HUES64 (cell line): ENCODE data around the gene ZMIZ1.

Experiments
- H3K27ac ChIP-seq: 2 replicates; pipeline ENCODE4 v1.7.0; 2013; ENCODE audit warnings: low read depth, low read length, inconsistent platforms
- H3K27me3 ChIP-seq: 2 replicates; pipeline ENCODE4 v1.6.1; 2013; ENCODE audit warnings: mild to moderate bottlenecking, low read length; ENCODE audit not compliant: insufficient read depth
- H3K36me3 ChIP-seq: 2 replicates; pipeline ENCODE4 v1.6.1; 2013; ENCODE audit warnings: mild to moderate bottlenecking, low read length; ENCODE audit not compliant: insufficient read depth
- H3K4me1 ChIP-seq: 2 replicates; pipeline ENCODE4 v1.6.1; 2013; ENCODE audit warnings: mild to moderate bottlenecking, low read length, moderate library complexity; ENCODE audit not compliant: insufficient read depth
- H3K4me3 ChIP-seq: 2 replicates; pipeline ENCODE4 v1.5.1; 2013; ENCODE audit warnings: mild to moderate bottlenecking, low read length, moderate library complexity
- H3K9ac ChIP-seq: 2 replicates; pipeline ENCODE4 v1.6.1; 2013; ENCODE audit warnings: mild to moderate bottlenecking, low read depth, low read length
- H3K9me3 ChIP-seq: 2 replicates; pipeline ENCODE4 v1.6.1; 2013; ENCODE audit warnings: low read depth, low read length; ENCODE audit not compliant: insufficient read depth
- WGBS: fragments of 150-250, 120-280 bp; methylation state at CpG from one replicate; pipeline ENCODE4 v1.1.7; 2013; ENCODE audit warnings: missing lambda C conversion rate; 5-methylcytosine and 5-hydroxymethylcytosine counted together

ZMIZ1 gene

GRCh38 chr10:79304479-79305087 is 235.8 kb downstream of the ZMIZ1 start:
- 80% methylated on average over 6 of the region's 6 CpGs for WGBS
- H3K9me3 ChIP-seq: no peaks in the 10 kb centered on the region
- H3K4me1 ChIP-seq: no peaks in the 10 kb centered on the region
- H3K27me3 ChIP-seq: no peaks in the 10 kb centered on the region
- no peak overlapping the region for H3K9ac ChIP-seq
- H3K36me3 ChIP-seq: peaks cover 96% of the 10 kb centered on the region
- no peak overlapping the region for H3K27ac ChIP-seq
- no peak overlapping the region for H3K4me3 ChIP-seq

GRCh38 chr10:79305515-79305914 is 236.7 kb downstream of the ZMIZ1 start:
- Histone ChIP-seq H3K36me3 (peaks cover 95% of the 10 kb centered on the region), H3K27ac (no peak overlapping the region), H3K9ac (no peak overlapping the region), H3K27me3 (no peaks in the 10 kb centered on the region), H3K9me3 (no peaks in the 10 kb centered on the region), H3K4me1 (no peaks in the 10 kb centered on the region), H3K4me3 (no peak overlapping the region)
- 83% methylated on average over 8 of the region's 8 CpGs for WGBS

- Histone ChIP-seq H3K9me3 (no peaks in the 10 kb centered on the region), H3K27me3 (no peaks in the 10 kb centered on the region), H3K4me3 (no peak overlapping the region), H3K9ac (no peak overlapping the region), H3K36me3 (peaks cover 93% of the 10 kb centered on the region), H3K4me1 (no peaks in the 10 kb centered on the region), H3K27ac (no peak overlapping the region)
- WGBS: 95% methylated on average over 14 of the region's 15 CpGs
Measured at GRCh38 chr10:79305988-79306387, 237.2 kb downstream of the ZMIZ1 start.

GRCh38 chr10:79306644-79307220 is 238.0 kb downstream of the ZMIZ1 start:
- Histone ChIP-seq H3K9ac (no peak overlapping the region), H3K27me3 (no peaks in the 10 kb centered on the region), H3K4me3 (no peak overlapping the region), H3K4me1 (no peaks in the 10 kb centered on the region), H3K9me3 (no peaks in the 10 kb centered on the region), H3K36me3 (peaks cover 86% of the 10 kb centered on the region), H3K27ac (no peak overlapping the region)
- 91% methylated on average over 8 of the region's 8 CpGs for WGBS

GRCh38 chr10:79308016-79308415 is 239.2 kb downstream of the ZMIZ1 start:
- Histone ChIP-seq H3K4me3 (no peak overlapping the region), H3K27me3 (no peaks in the 10 kb centered on the region), H3K4me1 (no peaks in the 10 kb centered on the region), H3K9ac (no peak overlapping the region), H3K27ac (no peak overlapping the region), H3K9me3 (no peaks in the 10 kb centered on the region), H3K36me3 (peaks cover 82% of the 10 kb centered on the region)
- WGBS: 94% methylated on average over 7 of the region's 7 CpGs

DNA sequence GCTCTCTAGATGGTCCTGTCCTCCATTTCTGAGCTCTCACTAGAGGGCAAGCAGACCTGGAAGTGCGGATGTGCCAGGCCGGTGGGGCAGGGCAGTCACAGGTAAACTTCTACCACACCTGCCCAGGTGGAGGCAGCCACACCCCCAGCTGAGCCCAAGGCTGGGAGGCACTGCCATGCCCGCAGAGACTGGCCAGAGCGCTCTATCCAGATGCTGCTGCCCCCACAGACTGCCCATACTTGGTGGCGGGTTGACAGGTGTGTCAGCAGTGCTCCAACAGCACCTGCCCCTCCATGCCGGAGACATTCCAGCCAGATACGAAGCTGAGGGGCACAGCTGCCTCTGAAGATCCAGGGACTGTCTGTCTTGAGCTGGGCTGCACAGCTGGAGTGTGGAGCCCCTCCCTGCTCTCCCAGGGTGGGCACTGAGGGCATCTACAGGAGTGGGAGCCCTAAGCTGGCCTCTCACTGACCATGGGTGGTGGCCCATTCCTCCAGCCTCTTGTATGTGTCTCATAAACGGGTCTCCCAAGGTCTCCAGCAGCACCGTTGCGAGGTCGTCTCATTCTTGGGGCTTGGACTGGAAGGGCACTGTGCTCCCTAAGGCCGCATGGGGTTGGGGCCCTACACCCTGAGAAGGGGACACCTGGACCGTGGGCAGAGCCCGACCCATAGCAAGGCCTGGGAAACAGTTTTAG is 240.4 kb downstream of the ZMIZ1 start:
- Histone ChIP-seq H3K4me3 (no peak overlapping the region), H3K4me1 (no peaks in the 10 kb centered on the region), H3K27ac (no peak overlapping the region), H3K36me3 (peaks cover 75% of the 10 kb centered on the region), H3K27me3 (no peaks in the 10 kb centered on the region), H3K9ac (no peak overlapping the region), H3K9me3 (no peaks in the 10 kb centered on the region)
- WGBS: 95% methylated on average over 14 of the region's 14 CpGs

- WGBS: 90% methylated on average over 29 of the region's 29 CpGs
- Histone ChIP-seq H3K4me1 (no peaks in the 10 kb centered on the region), H3K27me3 (no peaks in the 10 kb centered on the region), H3K4me3 (no peak overlapping the region), H3K36me3 (peaks cover 69% of the 10 kb centered on the region), H3K9me3 (no peaks in the 10 kb centered on the region), H3K9ac (no peak overlapping the region), H3K27ac (no peak overlapping the region)
Measured at GRCh38 chr10:79310200-79310865, 241.6 kb downstream of the ZMIZ1 start.

- H3K27me3 ChIP-seq: no peaks in the 10 kb centered on the region
- no peak overlapping the region for H3K27ac ChIP-seq
- WGBS: 90% methylated on average over 26 of the region's 26 CpGs
- H3K9me3 ChIP-seq: no peaks in the 10 kb centered on the region
- H3K36me3 ChIP-seq: peaks cover 65% of the 10 kb centered on the region
- H3K4me1 ChIP-seq: no peaks in the 10 kb centered on the region
- no peak overlapping the region for H3K4me3 ChIP-seq
- H3K9ac ChIP-seq: no peak overlapping the region
Measured at GRCh38 chr10:79310911-79311573, 242.3 kb downstream of the ZMIZ1 start.

DNA sequence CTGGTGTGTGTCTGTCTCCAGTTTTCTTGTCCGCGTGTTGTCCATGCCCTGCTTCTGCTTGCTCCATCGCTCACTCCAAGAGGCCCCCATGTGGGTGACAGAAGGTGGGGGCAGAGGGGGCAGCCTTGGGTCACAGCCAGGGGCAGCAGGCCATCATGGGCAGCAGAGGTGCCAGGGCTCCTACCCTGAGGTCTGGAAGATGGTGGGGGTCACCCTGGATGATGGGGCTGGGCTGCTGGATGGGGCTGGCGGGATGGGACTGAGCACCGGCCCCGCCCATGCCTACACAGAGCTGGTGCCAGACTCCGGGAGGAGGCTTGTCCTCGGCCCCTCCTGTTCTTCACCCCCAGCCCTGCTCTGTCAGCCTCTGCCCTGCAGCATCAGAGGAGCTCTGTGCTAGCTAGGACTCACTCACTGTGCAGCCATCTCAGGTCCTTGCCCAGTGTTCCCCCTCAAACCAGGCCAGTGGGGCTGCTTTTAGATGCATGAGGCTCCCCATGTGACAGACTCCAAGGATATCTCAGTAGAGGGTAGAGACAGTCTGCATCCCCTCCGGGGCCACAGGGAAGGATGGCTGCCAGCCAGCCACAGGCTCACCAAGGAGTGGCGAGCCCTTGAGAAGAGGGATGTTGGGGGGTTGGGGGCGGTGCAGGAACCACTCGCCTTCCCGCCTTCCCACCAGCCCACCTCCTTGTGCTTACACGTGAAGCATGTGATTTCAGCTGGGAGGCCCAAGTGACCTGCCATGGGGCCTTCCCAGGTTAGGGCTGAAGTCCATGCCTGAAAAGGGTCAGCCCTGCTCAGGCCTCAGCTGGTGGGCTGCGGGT is 243.0 kb downstream of the ZMIZ1 start:
- no peak overlapping the region for H3K4me3 ChIP-seq
- H3K9ac ChIP-seq: no peak overlapping the region
- H3K36me3 ChIP-seq: peaks cover 57% of the 10 kb centered on the region
- no peaks in the 10 kb centered on the region for H3K27me3 ChIP-seq
- H3K4me1 ChIP-seq: 0 out of 2 replicates have a peak, but pooled peaks cover 3% of the 10 kb centered on the region
- WGBS: 87% methylated on average over 15 of the region's 15 CpGs
- H3K9me3 ChIP-seq: no peaks in the 10 kb centered on the region
- no peak overlapping the region for H3K27ac ChIP-seq

DNA sequence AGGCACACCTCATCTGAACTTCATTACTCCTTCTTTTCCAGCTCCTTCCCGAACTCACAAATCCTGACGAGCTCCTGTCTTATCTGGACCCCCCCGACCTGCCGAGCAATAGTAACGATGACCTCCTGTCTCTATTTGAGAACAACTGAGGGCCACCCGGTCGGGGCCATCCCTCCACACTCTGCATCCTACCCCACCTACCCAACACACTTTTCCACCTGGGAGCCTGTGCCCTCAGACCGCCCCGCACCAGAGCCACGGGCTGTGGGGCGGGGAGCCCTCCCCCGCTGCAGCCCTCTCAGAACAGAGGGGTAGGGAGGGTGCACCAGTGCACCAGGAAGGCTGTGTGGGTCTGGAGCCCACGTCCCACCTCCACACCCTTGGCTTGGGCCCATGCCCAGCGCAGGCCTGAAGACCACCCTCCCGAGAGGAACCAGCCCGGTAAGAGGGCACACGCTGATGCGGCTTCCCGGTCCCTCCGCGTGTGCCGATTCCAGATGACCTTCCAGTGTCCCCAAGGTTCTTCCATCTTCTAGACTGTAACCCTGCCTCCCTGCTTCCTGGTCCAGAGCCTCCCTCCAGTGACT is 243.9 kb downstream of the ZMIZ1 start:
- no peaks in the 10 kb centered on the region for H3K27me3 ChIP-seq
- no peaks in the 10 kb centered on the region for H3K9me3 ChIP-seq
- WGBS: 92% methylated on average over 22 of the region's 22 CpGs
- H3K9ac ChIP-seq: no peak overlapping the region
- no peak overlapping the region for H3K27ac ChIP-seq
- H3K4me3 ChIP-seq: no peak overlapping the region
- peaks cover 48% of the 10 kb centered on the region for H3K36me3 ChIP-seq
- H3K4me1 ChIP-seq: peaks cover 10% of the 10 kb centered on the region
